HG03521 (cell line): ENCODE data around the gene PDE1C.

Experiments
- ATAC-seq: cut with Tn5 transposase; IDR thresholded peaks from one replicate; pipeline ENCODE4 v1.9.1; 2021; ENCODE audit warnings: mild to moderate bottlenecking, moderate library complexity; ENCODE audit not compliant: unreplicated experiment

PDE1C gene

DNA sequence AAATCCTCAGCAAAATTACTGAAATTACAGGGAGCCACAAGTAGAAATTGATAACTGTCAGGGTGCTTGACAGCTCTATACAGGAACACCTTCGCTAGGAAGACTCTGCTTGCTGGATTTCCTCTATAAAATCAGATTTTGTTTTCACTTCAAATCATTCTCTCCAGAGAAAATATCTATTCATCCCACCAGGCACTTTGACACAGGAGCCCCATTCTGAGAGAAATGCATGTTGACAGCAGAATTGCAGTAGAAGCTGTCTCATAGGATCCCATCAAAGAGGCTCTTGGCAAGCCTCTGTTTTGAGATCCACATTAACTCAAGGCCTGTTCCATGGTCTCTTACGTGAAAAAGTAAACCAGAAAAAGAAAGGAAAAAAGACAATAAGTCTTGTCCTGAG is 116.8 kb downstream of the PDE1C start:
- ATAC-seq, result no peak

DNA sequence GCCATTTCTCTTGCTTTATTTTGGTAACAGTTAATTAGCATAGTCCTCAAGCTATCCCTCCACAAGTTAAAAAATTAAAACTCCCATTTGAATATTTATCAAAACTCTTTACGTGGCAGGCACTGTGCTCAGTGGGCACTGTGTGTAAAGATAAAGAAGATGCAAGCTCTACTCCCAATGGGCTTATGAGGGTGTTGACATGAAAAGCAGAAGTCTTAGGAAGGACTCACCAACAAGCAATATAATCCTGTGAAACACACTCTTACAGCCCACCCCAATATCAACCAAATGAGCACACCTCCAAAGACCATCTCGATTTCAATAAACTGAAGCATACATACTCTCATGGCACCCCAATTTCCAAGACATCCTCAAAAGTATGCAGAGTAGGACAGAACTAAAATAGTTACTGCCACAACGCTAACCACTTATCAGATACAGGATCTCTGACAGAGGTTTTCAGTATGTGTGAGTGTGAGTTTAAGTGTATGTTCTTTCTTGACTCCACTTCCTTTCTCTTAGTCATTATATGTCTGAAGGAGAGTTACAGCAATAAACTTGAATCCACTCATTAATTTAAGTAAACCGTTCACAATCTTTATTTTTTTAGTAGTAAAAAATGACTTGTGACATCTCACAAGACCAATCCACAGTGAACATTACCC is 120.0 kb downstream of the PDE1C start:
- ATAC-seq, result no peak

DNA sequence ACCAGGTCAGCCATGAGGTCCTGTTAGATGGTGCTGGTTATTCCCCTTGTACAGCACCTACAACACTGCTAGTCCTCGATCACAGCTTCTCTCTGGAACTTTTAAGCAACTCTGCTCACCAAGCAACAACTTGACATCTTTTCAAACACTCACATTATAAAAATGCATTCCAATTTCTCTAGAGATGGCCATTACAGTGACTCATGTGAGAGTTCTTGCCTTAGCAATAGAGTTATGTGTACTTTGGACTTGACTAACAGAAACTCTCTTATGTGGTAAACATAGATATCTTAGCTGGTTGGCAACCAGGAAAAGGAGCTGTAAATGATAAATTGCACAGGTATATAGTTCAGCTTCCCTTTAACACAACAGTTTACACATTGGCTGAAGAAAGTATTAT is 122.2 kb downstream of the PDE1C start:
- ATAC-seq, result peak; percentile 65

DNA sequence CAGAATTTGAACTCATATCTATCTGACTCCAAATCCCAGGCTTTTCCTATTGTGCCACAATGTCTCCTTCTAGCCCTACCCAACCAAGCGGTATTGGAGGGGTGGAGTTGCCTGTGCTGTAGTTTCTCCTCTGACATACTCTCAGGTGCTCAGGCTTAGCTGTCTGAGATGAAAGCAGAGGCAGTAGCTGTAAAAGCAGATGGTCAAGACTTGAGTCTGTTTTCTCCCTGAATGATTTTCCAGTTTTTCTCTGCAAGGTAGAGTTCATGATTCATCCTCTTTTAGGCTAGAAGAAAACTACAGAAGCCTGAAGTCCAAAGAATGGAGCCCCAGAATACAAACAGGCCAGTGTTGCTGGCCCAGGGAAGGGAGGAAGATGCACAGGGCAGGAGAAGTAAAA is 130.0 kb downstream of the PDE1C start:
- ATAC-seq, result no peak

DNA sequence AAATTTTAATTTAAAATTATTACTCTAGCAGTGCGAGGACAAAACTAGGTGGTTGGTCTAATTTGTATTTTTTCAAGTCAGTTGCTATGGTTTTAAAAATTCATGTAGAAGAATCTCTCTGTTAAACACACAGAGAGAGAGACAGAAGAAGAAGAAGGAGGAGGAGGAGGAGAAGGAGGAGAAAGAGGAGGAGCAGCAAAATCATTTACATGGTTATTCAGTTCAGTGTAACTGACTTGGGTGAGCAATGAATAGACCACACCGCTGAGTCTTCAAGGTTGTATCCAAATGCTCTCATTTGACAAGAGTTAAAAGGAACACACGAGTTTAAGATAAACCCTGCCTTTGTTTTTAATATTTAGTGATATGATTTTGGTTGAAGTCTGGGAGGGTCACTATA is 131.1 kb downstream of the PDE1C start:
- ATAC-seq, result no peak

DNA sequence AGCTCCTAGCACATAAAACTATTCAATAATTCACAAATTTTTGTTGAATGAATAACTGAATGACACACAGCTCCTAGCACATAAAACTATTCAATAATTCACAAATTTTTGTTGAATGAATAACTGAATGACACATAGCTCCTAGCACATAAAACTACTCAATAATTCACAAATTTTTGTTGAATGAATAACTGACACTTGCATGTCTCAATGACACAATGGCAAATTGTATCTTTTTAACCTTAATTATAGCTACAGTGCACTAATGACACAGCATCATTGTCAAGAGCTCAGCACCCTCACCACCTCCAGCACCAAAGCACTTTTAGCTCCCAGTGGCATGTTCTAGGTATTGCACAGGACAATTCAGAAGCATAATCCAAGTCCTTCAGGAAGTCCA is 131.6 kb downstream of the PDE1C start:
- no peak for ATAC-seq

DNA sequence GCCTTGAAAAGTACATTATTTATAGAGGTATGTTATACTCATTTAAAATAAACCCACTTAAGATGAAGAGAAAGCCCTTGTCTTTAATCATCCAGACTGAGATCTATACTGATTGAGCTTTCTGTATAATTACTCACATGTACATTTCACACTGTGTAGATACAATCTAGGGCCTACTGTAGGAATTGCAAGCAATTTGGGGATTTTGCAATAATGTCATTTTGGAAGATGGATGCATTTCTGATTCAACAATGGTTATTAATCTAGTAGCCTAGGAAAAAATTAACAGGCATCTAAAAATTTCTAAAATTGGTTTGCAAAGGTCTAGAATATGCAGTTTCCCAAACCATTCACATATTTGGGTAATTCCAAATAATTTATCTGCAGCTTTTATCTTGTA is 132.2 kb downstream of the PDE1C start:
- no peak for ATAC-seq

DNA sequence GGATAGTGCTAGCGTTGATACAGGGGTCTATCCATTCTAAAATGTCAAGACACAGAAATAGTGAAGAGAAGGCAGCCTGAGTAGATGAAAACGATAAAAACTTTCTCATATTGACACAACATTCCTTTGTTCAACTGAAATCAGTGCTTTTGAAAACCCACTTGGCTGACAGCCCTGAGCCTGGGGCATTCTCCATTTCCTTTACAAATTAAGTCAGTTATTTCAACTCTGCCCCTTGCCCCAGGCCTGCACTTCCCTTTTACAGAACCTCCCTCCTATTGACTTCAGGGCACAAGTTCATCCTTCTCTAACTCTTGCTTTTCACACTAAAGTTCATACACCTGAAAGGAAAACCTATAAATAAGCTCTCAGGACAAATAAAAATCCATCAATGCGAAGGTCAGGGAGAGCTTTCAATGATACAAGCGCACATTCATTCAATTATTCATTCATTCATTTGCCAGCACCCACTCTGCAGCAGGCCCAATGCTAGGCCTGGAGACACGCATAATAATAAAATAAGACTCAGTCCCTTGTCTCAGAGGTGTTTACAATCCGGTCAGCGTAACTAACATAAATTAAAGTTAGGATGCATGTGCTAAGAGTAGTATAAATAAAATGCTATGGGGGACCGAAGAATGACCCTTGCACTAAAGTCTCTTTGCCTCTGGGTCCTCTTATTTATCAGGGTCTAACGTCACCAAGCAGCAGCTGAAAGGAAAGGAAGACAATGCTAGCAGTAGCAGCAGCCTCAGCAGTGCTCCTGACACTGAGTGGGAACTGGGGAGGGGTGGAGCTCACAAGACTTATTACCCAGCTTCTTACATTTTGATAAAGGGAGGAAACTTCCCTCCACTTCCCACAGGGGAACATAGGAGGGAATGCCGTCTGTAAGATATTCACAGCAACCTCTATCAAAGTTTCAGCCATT is 134.8 kb downstream of the PDE1C start:
- ATAC-seq, result no peak

DNA sequence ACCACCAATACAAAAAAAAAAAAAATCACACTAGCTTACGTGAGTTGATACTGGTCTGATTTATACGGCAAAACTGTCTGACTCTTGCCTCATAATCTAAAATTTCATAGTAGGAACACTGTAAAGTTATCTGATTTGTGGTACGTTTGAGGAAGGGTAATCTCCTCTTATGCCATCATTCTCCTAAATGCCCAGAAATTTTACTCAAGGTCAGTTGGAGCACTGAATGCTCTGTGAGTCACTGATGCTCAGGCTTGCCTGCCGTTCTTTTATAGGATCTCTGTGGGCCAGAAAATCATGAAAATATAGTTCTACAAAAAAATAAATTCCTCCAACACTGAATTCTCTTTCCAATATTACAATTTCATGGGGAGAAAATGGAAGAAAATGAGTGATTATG is 135.7 kb downstream of the PDE1C start:
- ATAC-seq, result no peak

DNA sequence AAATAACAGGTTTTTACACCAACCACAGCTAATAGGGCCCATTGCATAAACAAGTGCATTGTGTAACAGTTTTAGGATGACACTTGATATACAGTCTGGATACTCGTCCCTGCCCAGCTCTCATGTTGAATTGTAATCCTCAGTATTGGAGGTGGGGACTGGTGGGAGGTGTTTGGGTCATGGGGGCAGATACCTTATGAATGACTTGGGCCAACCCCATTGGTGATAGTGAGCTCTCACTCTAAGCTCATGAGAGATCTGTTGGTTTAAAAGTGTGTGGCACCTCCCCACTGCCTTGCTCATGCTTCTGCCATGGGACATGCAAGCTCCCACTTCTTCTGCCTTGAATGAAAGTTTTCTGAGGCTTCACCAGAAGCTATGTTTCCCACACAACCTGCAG is 136.7 kb downstream of the PDE1C start:
- no peak for ATAC-seq

DNA sequence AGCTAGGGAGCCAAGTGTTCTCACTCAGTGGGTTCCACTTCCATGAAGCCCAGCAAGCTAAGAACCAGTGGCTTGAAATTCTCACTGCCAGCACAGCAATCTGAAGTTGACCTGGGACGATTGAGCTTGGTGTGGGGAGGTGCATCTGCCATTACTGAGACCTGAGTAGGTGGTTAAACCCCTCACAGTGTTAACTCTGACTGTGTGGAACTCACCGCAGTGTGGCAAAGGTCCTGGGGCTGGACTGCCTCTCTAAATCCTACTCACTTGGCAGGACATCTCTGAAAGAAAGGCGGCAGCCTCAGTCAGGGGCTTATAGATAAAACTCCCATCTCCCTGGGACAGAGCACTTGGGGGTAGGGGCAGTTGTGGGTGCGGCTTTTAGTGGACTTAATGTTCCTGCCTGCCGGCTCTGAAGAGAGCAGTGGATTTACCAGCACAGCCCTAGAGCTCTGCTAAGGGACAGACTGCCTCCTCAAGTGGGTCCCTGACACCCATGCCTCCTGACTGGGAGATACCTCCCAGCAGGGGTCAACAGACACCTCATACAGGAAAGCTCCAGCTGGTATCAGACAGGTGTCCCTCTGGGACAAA is 143.1 kb downstream of the PDE1C start:
- no peak for ATAC-seq

DNA sequence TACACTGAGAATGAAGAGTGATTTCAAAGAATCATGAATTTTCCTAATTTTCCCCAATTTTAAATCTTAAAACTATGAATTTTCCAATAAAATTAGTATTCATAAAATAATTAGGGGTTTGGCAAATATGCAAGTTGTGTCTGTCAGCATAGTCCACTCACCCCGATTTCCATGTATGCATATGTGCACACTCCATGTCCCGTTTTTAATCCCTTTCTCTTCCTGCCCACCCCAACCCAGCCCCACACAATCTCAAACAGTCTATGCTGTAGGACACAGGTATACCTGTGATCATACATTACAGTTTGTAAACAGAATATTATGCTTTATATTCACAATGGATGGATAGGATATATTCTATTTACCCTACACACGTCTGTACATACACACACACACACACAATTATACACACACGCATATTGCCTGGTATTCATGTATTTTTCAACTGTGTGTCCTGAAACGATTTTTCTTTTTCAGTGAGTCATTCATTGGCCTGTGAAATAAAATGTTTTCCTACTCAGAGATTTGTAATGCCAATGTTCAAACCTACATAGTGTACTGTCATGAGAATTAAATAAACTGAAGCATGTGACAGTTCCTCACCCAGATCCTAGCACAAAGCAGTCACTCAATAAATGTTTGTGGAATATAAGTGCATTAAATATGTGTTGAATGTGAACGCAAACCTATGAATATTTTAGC is 144.3 kb downstream of the PDE1C start:
- no peak for ATAC-seq

DNA sequence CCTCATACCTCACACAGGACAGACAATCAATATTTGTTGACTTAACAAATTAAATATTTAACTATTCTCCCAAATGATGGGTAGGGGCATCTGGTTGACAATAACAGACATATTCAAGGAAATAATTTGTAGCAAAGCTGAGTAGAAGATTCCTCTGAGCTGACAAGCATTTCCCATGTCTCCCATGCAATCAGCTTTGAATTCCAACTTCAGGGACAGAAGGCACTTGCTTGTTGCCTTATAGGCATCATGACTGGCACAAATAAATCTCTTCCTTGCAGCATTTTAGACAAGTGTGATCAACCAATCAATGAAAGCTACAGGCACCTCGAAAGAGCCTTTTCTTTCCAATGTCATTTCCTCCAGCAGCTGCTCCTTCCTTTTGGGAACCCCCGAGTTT is 146.0 kb downstream of the PDE1C start:
- no peak for ATAC-seq

DNA sequence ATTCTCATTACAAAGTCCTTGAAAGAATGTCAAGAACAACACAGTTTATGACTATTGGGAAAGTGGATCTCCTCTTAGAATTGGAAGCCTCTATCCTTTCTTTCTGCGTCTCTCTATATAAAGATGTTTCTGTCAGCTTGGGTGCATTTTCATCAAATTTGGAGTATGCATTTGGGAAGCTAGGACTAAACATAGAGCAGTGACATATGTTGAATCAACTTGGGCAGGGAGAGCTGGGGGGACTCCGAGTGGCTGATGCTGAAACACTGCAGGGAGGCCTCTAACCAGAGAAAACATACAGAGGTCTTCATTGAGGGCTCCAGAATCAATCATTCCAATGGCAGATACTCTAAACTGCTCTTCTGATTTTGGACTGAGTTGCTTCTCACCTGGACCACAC is 147.4 kb downstream of the PDE1C start:
- ATAC-seq, result no peak

DNA sequence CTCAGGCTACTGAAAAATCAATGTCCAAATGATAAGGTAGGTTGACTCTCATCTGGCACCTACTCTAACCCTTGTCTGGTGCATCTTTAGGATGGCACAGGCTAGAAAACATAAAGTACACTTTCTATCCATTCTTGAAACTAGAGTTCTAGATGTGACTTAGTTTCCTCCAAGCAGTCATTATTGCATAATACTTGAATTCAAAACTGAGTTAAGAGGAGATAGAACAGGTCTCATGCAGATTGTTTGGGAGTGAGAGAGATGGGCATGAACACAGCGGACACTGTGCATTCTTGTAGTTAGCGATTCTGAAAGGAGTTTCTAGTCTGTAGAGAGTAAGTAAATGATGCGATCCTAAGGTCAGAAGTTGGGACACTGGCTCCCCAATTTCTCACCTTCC is 149.2 kb downstream of the PDE1C start:
- ATAC-seq, result no peak

DNA sequence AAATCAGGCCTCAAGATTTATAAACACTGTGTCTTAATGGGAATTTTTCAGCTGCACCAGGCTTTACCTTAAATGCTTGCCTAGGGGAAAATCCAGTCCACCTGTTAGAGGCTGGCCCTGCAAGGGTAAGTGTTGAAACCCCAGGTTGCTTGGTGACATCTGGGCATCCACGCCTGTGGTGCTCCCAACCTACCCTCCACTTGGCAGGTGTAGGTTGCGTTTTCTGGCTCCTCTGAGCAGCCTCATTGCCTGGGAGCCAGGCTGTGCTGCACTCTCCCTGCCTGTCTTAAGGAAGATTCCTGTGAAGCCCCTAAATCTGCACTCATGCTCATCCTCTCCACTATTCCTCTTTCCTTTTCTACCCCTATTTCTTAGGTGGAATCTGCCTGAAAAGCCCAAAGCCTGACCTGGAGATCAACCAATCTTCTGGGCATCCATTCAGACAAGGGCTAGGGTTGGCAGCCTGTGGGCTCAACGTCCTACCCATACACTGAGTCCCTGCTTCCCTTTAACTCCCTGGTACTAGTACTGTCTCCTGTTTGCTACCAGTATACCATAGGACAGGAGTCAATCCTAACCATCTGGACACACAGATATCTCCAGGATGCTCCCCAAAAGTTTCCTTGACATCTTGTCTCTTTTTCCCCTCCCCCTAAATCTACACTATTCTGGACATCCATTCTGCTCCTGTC is 150.4 kb downstream of the PDE1C start:
- no peak for ATAC-seq

DNA sequence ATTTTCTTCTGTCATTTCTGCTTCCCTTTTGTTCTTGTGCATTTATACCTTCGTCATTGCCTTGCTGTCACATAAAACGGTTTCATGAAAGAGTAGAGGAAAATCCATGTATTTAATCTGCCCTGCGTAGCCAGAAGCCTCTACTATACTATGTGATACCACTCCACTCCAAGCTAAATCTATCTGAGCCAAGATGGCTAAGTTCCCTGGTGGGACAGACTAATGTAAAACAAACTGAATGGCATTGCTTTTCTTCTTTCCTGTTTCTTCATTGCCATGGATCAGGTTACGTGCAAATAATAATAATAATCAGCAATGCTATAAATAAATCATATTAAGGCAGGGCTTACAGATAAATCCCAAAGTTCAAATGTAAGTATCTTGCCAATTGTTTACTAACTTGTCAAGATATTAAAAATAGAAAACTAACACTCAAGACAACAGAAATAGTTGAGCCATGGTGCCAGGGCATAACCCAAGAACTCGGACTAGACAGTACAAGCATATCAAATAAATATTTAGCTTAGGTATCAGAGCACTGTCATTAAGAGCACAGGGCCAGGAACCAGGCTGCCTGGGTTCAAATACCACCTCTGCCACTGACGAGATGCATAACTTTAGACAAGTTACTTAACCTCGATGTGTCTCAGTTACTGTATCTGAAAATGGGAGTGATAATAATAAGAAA is 151.4 kb downstream of the PDE1C start:
- ATAC-seq, result no peak

DNA sequence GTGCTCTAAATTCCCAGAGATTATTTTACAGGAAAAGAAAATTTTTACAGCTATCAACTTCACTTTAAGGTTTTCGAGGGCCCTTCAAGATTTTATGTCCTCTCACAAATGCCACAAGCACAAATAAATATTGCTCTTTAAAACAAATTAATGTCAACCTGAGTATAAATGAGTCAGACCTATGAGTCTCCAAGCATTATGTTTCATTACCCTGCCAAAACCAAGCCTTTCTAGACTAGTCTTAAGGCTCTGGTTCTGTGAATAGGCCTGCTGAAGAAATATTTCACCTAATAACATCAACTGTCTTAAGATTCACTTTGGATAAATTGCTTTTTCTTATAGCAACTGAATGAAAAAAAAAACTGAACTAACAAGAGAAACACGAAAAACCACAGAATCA is 153.0 kb downstream of the PDE1C start:
- ATAC-seq, result no peak

DNA sequence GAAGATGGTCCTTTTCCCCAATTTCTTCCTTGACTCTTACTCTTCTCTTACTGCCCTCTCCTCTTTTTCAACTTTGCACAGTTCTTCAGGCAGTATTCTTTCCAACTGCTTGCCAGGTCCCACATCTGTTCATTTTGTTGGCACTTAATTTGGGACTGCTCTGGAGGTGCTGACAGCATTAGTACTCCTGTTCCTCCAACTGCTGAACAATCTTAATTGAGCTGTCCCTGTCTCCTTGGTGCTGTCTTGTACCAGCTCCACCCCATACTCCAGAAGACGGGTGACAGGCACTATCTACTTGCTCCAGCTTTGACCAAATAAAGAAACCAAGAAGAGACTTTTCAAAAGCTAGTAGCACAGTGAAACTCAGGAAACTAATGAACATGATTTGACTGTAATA is 160.0 kb downstream of the PDE1C start:
- ATAC-seq, result no peak

DNA sequence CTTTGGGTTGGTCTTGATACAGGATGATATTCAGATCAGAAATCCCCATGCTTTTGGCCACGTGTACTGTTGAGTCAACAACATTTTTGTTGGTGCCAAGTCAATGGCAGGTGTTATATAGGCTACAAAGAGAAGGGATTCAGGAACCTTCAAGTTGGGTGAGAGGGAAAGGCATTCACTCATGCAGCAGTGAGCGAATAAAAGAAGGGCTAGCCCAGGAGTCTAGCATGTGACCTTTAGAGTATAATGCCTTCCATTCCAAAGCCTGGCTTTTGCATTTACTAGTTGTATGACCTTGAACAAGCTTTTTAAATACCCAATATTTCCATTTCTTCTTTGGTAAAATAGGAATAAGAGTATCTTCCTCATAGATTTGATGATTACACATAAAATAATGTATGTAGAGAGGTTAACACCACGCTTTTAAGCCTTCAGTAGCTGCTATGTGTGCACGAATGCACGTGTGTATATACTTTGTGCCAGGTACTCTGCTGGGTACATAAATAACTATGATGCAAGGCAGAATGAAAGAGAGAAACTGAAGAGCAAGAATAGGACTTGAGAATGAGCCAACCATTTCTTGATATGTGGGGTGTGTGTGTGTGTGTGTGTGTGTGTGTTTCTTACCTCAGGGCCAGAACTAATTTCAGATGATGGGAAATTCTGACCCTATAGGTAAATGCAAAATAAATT is 163.6 kb downstream of the PDE1C start:
- ATAC-seq, result no peak
